H1 (cell line): ENCODE results near the gene PLEKHA4. TPM values are rescaled to one million over a fixed set of nuclear protein-coding genes. Genes with fewer than 3 reads are reported as not detected.

Experiments used
- CTCF ChIA-PET: fragments of 300-600 bp; sonication (Branson Sonifier 250); formaldehyde crosslinking; loops from one replicate; lab custom pipeline; 2021; ENCODE audit not compliant: partially characterized antibody; lab: Charles Lee
- POLR2A ChIA-PET: fragments of 300-600 bp; sonication (Branson Sonifier 250); formaldehyde crosslinking; loops from one replicate; lab custom pipeline; 2021; ENCODE audit warnings: inconsistent platforms; ENCODE audit not compliant: partially characterized antibody; lab: Charles Lee
- DNase-seq, 2 experiments: peaks; one replicate each; pipeline versions ENCODE4 v3.0.0 to v3.0.0-alpha.2; 2010 to 2022; ENCODE audit warnings: low spot score in 2 of 2, low read depth in 1 of 2, mixed read lengths in 1 of 2
- FAIRE-seq: peaks from 2 replicates; lab custom pipeline; 2011; peaks lifted over from hg19 to GRCh38; lab: Jason Lieb, UNC
- H2AFZ ChIP-seq: 2 replicates; pipeline ENCODE4 v1.8.1; 2012; ENCODE audit warnings: low read length, inconsistent platforms
- H2AK5ac ChIP-seq: 2 replicates; pipeline ENCODE4 v1.6.1; 2013; ENCODE audit warnings: low read depth, low read length
- H2BK120ac ChIP-seq: replicated peaks from 2 replicates; pipeline ENCODE3; 2013; ENCODE audit warnings: low read depth, low read length, inconsistent platforms
- H2BK12ac ChIP-seq: 2 replicates; pipeline ENCODE4 v1.6.1; 2013; ENCODE audit warnings: low read depth, low read length
- H2BK15ac ChIP-seq: 2 replicates; pipeline ENCODE4 v1.6.1; 2013; ENCODE audit warnings: low read length
- H2BK20ac ChIP-seq: 2 replicates; pipeline ENCODE4 v1.6.1; 2013; ENCODE audit warnings: low read length
- H2BK5ac ChIP-seq: 2 replicates; pipeline ENCODE4 v1.6.1; 2013; ENCODE audit warnings: low read depth, low read length
- H3K14ac ChIP-seq: 2 replicates; pipeline ENCODE4 v1.6.1; 2013; ENCODE audit warnings: inconsistent platforms; ENCODE audit not compliant: insufficient read length
- H3K18ac ChIP-seq: 2 replicates; pipeline ENCODE4 v1.6.1; 2013; ENCODE audit warnings: low read length; ENCODE audit errors: extremely low read depth
- H3K23ac ChIP-seq: 2 replicates; pipeline ENCODE4 v1.6.1; 2013; ENCODE audit warnings: inconsistent platforms; ENCODE audit not compliant: insufficient read length
- H3K23me2 ChIP-seq: 2 replicates; pipeline ENCODE4 v1.6.1; 2013; ENCODE audit warnings: low read depth, low read length
- H3K27ac ChIP-seq: 2 replicates; pipeline ENCODE4 v1.6.1; 2011; ENCODE audit warnings: low read depth, low read length, inconsistent platforms
- H3K27me3 ChIP-seq, 4 experiments: replicated peaks in 1 of 4; 1 replicate in 1 of 4; 2 replicates in 3 of 4; pipeline versions ENCODE4 v1.6.1 to v1.8.1; 2011 to 2013; ENCODE audit warnings: low read length in 3 of 4, mild to moderate bottlenecking in 3 of 4, inconsistent platforms in 2 of 4, mixed read lengths in 2 of 4, moderate library complexity in 1 of 4; ENCODE audit not compliant: control insufficient read depth in 3 of 4, insufficient read depth in 3 of 4; ENCODE audit errors: extremely low read depth in 1 of 4
- H3K36me3 ChIP-seq, 4 experiments: 2 replicates each; pipeline versions ENCODE4 v1.6.1 to v1.8.1; 2011 to 2013; ENCODE audit warnings: mild to moderate bottlenecking in 4 of 4, low read length in 3 of 4, moderate library complexity in 2 of 4, control low read depth in 1 of 4, inconsistent platforms in 1 of 4; ENCODE audit not compliant: insufficient read depth in 4 of 4, control insufficient read depth in 2 of 4
- H3K4ac ChIP-seq: replicated peaks from 2 replicates; pipeline ENCODE3; 2013; ENCODE audit warnings: low read length, low read depth, mixed read lengths, inconsistent platforms; ENCODE audit not compliant: insufficient read length
- H3K4me1 ChIP-seq, 4 experiments: replicated peaks in 1 of 4; 1 replicate in 1 of 4; 2 replicates in 3 of 4; pipeline versions ENCODE4 v1.6.1 to v1.8.1; 2011 to 2013; ENCODE audit warnings: low read length in 3 of 4, inconsistent platforms in 2 of 4, mixed read lengths in 1 of 4; ENCODE audit not compliant: insufficient read depth in 4 of 4, control insufficient read depth in 3 of 4
- H3K4me2 ChIP-seq, 2 experiments: 2 replicates each; pipeline versions ENCODE4 v1.6.1 to v1.8.1; 2011 to 2013; ENCODE audit warnings: low read depth in 2 of 2, low read length in 2 of 2, control low read depth in 1 of 2, inconsistent platforms in 1 of 2, mild to moderate bottlenecking in 1 of 2; ENCODE audit not compliant: insufficient read depth in 1 of 2
- H3K4me3 ChIP-seq, 4 experiments: fragments of 200-600, 300-600 bp in 1 of 4; sonication (generic), shearing (Covaris generic), sonication (Bioruptor Twin) in 1 of 4; 2 replicates each; pipeline versions ENCODE4 v1.5.1 to v1.8.1; 2011 to 2016; ENCODE audit warnings: low read length in 4 of 4, low read depth in 3 of 4, control low read depth in 2 of 4, inconsistent platforms in 2 of 4, mild to moderate bottlenecking in 2 of 4, mixed read lengths in 1 of 4, moderate library complexity in 1 of 4; ENCODE audit not compliant: insufficient read depth in 2 of 4; ENCODE audit errors: extremely low read depth in 1 of 4
- H3K56ac ChIP-seq: replicated peaks from 2 replicates; pipeline ENCODE3; 2013; ENCODE audit warnings: low read depth, mild to moderate bottlenecking, mixed read lengths, low read length, inconsistent platforms; ENCODE audit not compliant: insufficient read length
- H3K79me1 ChIP-seq: 2 replicates; pipeline ENCODE4 v1.6.1; 2013; ENCODE audit warnings: low read depth, low read length, control low read depth
- H3K79me2 ChIP-seq, 2 experiments: 2 replicates each; pipeline versions ENCODE4 v1.6.1 to v1.8.1; 2012 to 2013; ENCODE audit warnings: low read length in 2 of 2, mild to moderate bottlenecking in 2 of 2, inconsistent platforms in 1 of 2; ENCODE audit not compliant: insufficient read depth in 2 of 2, control insufficient read depth in 1 of 2
- H3K9ac ChIP-seq, 4 experiments: replicated peaks in 1 of 4; 1 replicate in 1 of 4; 2 replicates in 3 of 4; pipeline versions ENCODE4 v1.6.1 to v1.8.1; 2011 to 2013; ENCODE audit warnings: low read depth in 3 of 4, low read length in 3 of 4, control low read depth in 2 of 4, mild to moderate bottlenecking in 2 of 4, moderate library complexity in 2 of 4, inconsistent platforms in 1 of 4; ENCODE audit errors: extremely low read depth in 1 of 4
- H3K9me3 ChIP-seq, 2 experiments: 2 replicates each; pipeline versions ENCODE4 v1.6.1 to v1.8.1; 2012 to 2013; ENCODE audit warnings: mild to moderate bottlenecking in 2 of 2, moderate library complexity in 2 of 2, control low read depth in 1 of 2, inconsistent platforms in 1 of 2, low read depth in 1 of 2, low read length in 1 of 2, mixed read lengths in 1 of 2; ENCODE audit not compliant: insufficient read depth in 2 of 2
- H4K20me1 ChIP-seq, 2 experiments: replicated peaks in 1 of 2; 2 replicates each; pipeline versions ENCODE3 to v1.8.1; 2011 to 2013; ENCODE audit warnings: inconsistent platforms in 2 of 2, low read length in 2 of 2, mild to moderate bottlenecking in 1 of 2; ENCODE audit not compliant: insufficient read depth in 2 of 2, control insufficient read depth in 1 of 2
- H4K5ac ChIP-seq: 2 replicates; pipeline ENCODE4 v1.6.1; 2013; ENCODE audit warnings: low read length, low read depth, mixed read lengths, inconsistent platforms; ENCODE audit not compliant: insufficient read length
- H4K8ac ChIP-seq: 2 replicates; pipeline ENCODE4 v1.8.0; 2013; ENCODE audit warnings: mild to moderate bottlenecking, moderate library complexity, low read length, inconsistent platforms; ENCODE audit not compliant: insufficient read depth; ENCODE audit errors: extremely low read depth
- H4K91ac ChIP-seq: replicated peaks from 2 replicates; pipeline ENCODE3; 2013; ENCODE audit warnings: low read length, mixed read lengths, inconsistent platforms; ENCODE audit not compliant: insufficient read length
- KDM1A ChIP-seq: fragments of 200-600, 300-600 bp; sonication (generic); IDR thresholded peaks from 2 replicates; pipeline ENCODE4 v1.7.1; 2016; ENCODE audit warnings: mild to moderate bottlenecking, low read length, borderline replicate concordance
- SP1 ChIP-seq: IDR thresholded peaks from 2 replicates; pipeline ENCODE4 v1.6.1; 2011; ENCODE audit warnings: low read depth, low read length
- TEAD4 ChIP-seq: IDR thresholded peaks from 2 replicates; pipeline ENCODE4 v1.6.1; 2012; ENCODE audit warnings: low read depth, low read length, inconsistent platforms, mixed read lengths
- WGBS, 2 experiments: shearing (Covaris generic) in 1 of 2; methylation state at CpG; one replicate each; pipeline versions ENCODE4 v1.1.6 to v1.1.7; 2013 to 2015; ENCODE audit warnings: low lambda C conversion rate in 2 of 2, mixed read lengths in 2 of 2, inconsistent platforms in 1 of 2, low coverage in 1 of 2, missing lambda C conversion rate in 1 of 2; ENCODE audit not compliant: insufficient replicate concordance in 2 of 2, insufficient coverage in 1 of 2, insufficient read length in 1 of 2; ENCODE audit errors: extremely low coverage in 1 of 2, missing lambda C conversion rate in 1 of 2; 5-methylcytosine and 5-hydroxymethylcytosine counted together
- polyA plus RNA-seq, 7 experiments: library from polyadenylated mRNA; depleted of rRNA in 3 of 7; stranded (reverse) in 5 of 7; unstranded in 2 of 7; fragments of >200 nt in 5 of 7; fragments of 200-250 nt in 2 of 7; gene quantifications; 1 replicate in 5 of 7; 2 replicates in 1 of 7; 4 replicates in 1 of 7; pipeline versions ENCODE4 v1.2.1 to v1.2.3, GENCODE V29; 2011 to 2013; ENCODE audit warnings: missing spikeins in 2 of 7, mixed read lengths in 2 of 7
- total RNA-seq: library from RNA; stranded (reverse); fragmentation: NEBNext Ultra II Directional; extraction: Animal tissue kit (Norgen Biotek cat#: 25700); gene quantifications from 2 replicates; pipeline ENCODE4 v1.2.1, GENCODE V29; 2021

Gene PLEKHA4
- total and polyA plus RNA-seq, 2 of the 8 experiments (the other 6 are each of a cell fraction or from before 2014, with no cell fraction given), result 8.2 to 18.0 TPM

GRCh38 chr19:48844472-48844871, 23.9 kb downstream of the PLEKHA4 start:
- CTCF ChIA-PET, result interaction anchor here (0.6 to 7.8 kb wide), 18 partner anchors 9 to 202 kb away, joined by 3 to 231 read pairs (median 3); no protein-coding TSS in a partner anchor
- Histone ChIP-seq H3K27me3 (no peaks in the 10 kb centered on the region), H2BK5ac (no peak overlapping the region), H3K4me2 (no peak overlapping the region), H3K4me1 (no peaks in the 10 kb centered on the region), H3K79me1 (no peaks in the 10 kb centered on the region), H4K20me1 (no peaks in the 10 kb centered on the region), H3K4ac (no peak overlapping the region), H3K14ac (no peak overlapping the region), H4K5ac (no peak overlapping the region), H4K8ac (no peak overlapping the region), H3K56ac (no peak overlapping the region), H3K23ac (no peak overlapping the region), H3K4me3 (no peak overlapping the region), H3K36me3 (peaks cover 4 to 23% (median 5%) of the 10 kb centered on the region in 4 experiments; a peak in 5 of 8 replicates), H2AK5ac (no peak overlapping the region), H2BK12ac (no peak overlapping the region), H4K91ac (no peak overlapping the region), H3K23me2 (no peaks in the 10 kb centered on the region), H3K79me2 (no peaks in the 10 kb centered on the region), H3K9ac (no peak overlapping the region), H2BK20ac (no peak overlapping the region), H2BK15ac (no peak overlapping the region), H3K18ac (no peak overlapping the region), H3K9me3 (no peaks in the 10 kb centered on the region), H2BK120ac (no peak overlapping the region), H3K27ac (no peak overlapping the region), H2AFZ (no peak overlapping the region)
- no peak for TF ChIP-seq KDM1A
- peak; percentile 76 for TF ChIP-seq TEAD4
- peak; percentile 87 for TF ChIP-seq SP1
- POLR2A ChIA-PET, result interaction anchor here (0.6 to 2.2 kb wide), 12 partner anchors 10 to 228 kb away, joined by 3 to 6 read pairs (median 3); partner anchors contain the start of genes BCAT2, IZUMO1 and PPP1R15A
- 82% methylated on average over 2 of the region's 2 CpGs; no CpG with 5 or more reads in 1 of the 2 experiments for WGBS, 2 experiments
- FAIRE-seq, result peak; percentile 85
- DNase-seq, result no peak
